Measurements from ENCODE around the gene ATP5F1A.
"Not testable (repeated sequence)": the region's sequence is repeated elsewhere in the genome, so short reads cannot be mapped to it uniquely, and the experiment has no call there.

Gene ATP5F1A

GRCh38 chr18:46097801-46098615 lies at the start of gene ATP5F1A:
TSS of gene ATP5F1A (minus strand) at chr18:46098296. CDS start at chr18:46098231, 65 bp downstream.
- FAIRE-seq (no peak), DNase-seq (ENCODE audit: low spot score) (peak; percentile 58)

DNA sequence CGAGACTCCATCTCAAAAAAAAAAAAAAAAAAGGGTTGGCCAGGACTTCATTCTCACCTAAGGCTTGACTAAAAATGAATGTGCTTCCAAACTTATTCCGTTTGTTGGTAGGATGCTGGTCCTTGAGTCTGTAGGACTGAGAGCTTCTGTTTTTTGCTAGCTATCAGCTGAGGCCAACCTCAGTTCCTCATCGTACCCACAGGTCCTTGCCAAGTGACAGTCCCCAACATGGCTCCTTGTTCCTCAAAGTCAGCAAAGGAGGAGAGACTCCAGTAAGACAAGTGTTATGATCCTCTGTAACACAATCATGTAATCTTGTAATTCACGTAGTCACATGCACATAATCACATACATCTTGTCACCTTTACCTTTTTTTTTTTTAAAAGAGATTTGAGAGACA lies 43.1 kb upstream of the ATP5F1A start:
- DNase-seq (ENCODE audit: low spot score) (no peak), FAIRE-seq (no peak)

GRCh38 chr18:46140173-46140572 lies 42.1 kb upstream of the ATP5F1A start:
- DNase-seq (ENCODE audit: low spot score) (no peak), FAIRE-seq (no peak)

- DNase-seq (ENCODE audit: low spot score) (no peak), FAIRE-seq (no peak)
Observed at GRCh38 chr18:46134920-46135675, 37.0 kb upstream of the ATP5F1A start.

DNA sequence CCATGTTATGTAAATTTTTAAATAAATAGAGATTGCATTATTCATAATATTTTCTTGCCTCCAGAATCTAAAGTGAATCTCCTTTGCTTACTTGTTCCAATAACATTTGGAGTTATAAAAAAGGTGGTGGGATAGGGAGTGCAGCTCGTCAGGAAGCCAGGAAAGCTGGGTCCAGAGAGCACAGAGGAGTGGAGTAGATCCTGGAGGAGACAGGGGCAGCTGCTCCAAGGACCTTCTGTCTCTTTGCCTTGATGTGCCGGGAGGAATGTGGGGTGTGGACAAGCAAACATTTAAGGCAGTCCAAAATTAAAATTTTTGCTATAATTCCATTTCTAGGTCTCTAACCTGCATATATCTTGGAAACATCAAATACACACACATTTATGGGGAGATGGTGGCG lies 35.4 kb upstream of the ATP5F1A start:
- DNase-seq (ENCODE audit: low spot score) (no peak), FAIRE-seq (no peak)

DNA sequence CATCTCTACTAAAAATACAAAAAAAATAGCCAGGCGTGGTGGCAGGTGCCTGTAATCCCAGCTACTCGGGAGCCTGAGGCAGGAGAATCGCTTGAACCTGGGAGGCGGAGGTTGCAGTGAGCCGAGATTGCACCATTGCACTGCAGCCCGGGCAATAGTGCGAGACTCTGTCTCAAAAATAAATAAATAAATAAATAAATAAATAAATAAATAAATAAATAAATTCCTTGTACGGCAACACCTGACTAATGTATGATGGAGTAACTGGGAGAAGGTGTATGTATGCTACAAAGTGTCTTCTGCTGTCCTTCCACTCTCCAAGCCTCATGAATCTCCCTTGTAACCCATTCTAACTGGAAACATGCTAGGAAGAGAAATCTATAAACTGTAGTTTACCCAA lies 32.5 kb upstream of the ATP5F1A start:
- not testable (repeated sequence) for DNase-seq (ENCODE audit: low spot score); FAIRE-seq

GRCh38 chr18:46130061-46130460 lies 32.0 kb upstream of the ATP5F1A start:
- FAIRE-seq (no peak), DNase-seq (ENCODE audit: low spot score) (no peak)

GRCh38 chr18:46126625-46127024 lies 28.5 kb upstream of the ATP5F1A start:
- FAIRE-seq; DNase-seq (ENCODE audit: low spot score): not testable (repeated sequence)

DNA sequence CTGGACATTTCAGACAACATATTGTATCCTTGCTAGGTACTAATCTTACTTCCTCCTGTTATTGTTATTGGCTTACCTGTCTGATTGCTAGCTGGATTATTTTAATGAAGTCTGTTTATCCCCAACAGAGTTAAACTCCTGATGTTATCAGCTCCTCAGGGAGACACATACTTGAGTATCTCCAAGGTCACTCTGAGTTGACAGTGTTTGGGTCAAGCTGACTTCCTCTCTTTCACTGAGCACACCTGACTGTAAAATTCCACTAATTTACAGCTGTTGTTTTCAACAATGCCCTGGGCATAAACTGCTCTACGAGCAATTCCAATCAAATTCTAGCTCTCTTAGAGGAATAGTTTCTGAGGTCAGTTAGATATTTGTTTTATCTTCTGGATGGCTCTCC lies 15.7 kb upstream of the ATP5F1A start:
- FAIRE-seq (no peak), DNase-seq (ENCODE audit: low spot score) (no peak)

- DNase-seq (ENCODE audit: low spot score): no peak
Observed at GRCh38 chr18:46110406-46110805, 12.3 kb upstream of the ATP5F1A start.

DNA sequence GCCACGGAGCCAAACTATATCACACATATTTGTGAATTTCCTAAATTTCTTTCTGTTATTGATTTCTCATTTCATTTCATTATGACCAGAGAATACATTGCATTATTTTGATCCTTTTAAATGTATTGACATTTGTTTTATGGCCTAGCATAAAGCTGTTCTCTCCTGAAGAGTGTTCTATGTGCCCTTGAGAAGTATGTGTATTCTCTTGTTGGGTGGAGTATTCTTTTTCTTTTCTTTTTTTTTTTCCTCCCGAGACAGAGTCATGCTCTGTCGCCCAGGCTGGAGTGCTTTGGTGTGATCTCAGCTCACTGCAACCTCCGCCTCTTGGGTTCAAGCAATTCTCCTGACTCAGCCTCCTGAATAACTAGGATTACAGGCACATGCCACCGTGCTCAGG lies 11.3 kb upstream of the ATP5F1A start:
- no peak for FAIRE-seq
- no peak for DNase-seq (ENCODE audit: low spot score)

More at GRCh38 chr18:46110406-46110805, 12.3 kb upstream of the ATP5F1A start:
- no peak for FAIRE-seq

- peak; percentile 77 for DNase-seq (ENCODE audit: low spot score)
Observed at GRCh38 chr18:46104128-46104911, 6.2 kb upstream of the ATP5F1A start, which contains the start of gene HAUS1. TSS of gene HAUS1 (plus strand) at chr18:46104385. CDS start at chr18:46104412, 27 bp downstream.

DNA sequence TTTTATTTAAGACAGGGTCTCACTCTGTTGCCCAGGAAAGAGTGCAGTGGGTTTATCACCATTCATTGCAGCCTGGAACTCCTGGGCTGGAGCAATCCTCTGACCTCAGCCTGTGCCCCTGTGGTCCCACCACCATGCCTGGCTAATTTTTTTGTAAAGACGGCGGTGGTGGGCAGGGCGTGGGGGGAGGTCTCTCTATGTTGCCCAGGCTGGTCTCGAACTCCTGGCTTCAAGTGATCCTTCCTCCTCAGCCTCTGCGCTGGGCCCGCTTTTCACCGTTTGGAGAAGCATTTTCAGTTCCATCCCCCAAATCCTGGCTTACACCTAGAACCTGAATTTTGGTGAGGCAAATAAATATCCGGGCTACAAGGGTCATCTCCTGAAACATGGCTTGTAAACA lies 1.4 kb upstream of the ATP5F1A start:
- DNase-seq (ENCODE audit: low spot score) (no peak), FAIRE-seq (no peak)

More at GRCh38 chr18:46104128-46104911, 6.2 kb upstream of the ATP5F1A start, which contains the start of gene HAUS1:
- peak; percentile 38 for FAIRE-seq

DNA sequence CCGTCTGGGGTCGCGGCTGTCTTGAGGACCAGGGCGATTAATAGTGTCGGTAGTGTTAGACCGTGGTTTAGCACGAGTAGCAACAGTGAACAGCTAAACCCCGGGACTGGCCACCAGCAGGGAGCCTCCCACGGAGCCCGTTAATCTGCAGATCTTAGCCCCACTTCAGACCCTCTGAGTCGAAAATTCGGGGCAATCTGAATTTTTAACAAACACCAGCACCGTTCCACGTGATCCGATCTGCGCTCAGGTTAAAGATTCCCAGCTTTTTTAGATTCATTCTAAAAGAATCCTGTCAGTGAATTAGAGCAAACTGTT lies 479 bp upstream of the ATP5F1A start:
- DNase-seq (ENCODE audit: low spot score) (no peak), FAIRE-seq (no peak)

DNA sequence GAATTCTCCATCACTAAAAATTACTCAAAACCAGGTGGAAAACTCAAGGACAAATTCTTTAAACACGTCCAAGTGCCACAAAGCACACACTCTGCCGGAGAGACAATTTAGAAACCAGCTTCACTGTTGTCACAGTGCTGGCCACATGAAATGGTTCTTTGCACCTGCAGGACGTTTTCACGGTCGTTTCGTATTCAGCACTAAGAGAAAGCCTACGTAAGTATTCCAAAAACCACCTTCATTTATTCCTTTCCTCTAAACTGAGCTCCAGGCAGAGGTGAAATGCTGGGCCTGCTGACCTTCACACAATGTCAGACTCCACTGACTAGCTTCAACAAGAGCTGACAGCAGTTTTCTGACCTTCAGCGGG lies 680 bp downstream of the ATP5F1A start:
- no peak for FAIRE-seq

DNA sequence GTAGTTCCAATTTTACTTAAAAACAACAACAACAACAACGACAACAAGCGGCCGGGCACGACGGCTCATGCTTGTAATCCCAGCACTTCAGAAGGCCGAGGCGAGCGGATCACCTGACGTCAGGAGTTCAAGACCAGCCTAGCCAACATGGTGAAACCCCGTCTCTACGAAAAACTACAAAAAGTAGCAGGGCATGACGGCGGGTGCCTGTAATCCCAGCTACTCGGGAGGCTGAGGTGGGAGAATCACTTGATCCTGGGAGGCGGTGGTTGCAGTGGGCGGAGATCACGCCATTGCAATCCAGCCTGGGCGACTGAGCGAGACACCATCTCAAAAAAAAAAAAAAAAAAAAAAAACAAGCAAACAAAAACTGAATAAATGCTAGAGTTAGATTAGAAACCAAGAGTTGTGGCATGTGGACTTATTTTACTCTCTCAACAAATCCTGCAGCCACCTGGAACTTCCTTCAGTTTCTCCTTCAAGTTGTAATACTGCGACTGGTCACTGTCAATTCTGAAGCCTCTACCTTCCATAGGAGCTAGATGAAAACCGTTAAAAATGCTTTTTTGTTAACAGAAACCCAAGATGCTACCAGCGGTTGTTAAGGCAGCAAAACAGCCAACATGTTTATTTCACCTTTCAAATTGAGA lies 1.3 kb downstream of the ATP5F1A start:
- FAIRE-seq: no peak
- DNase-seq (ENCODE audit: low spot score): no peak

More for the DNA sequence above, 680 bp downstream of the ATP5F1A start:
- DNase-seq (ENCODE audit: low spot score): no peak

DNA sequence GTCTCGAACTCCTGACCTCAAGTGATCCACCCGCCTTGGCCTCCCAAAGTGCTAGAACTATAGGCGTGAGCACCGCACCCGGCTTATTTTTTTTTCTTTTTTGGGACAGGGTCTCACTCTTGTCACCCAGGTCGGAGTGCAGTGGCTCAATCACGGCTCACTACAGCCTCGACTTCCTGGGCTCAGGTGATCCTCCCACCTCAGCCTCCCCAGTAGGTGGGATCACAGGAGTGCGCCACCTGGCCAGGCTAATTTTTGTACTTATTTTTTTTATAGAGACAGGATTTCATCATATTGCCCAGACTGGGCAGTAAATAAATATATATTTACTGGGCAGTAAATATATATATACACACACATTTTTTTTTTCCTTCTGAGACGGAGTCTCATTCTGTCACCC lies 2.6 kb downstream of the ATP5F1A start:
- no peak for FAIRE-seq
- no peak for DNase-seq (ENCODE audit: low spot score)

DNA sequence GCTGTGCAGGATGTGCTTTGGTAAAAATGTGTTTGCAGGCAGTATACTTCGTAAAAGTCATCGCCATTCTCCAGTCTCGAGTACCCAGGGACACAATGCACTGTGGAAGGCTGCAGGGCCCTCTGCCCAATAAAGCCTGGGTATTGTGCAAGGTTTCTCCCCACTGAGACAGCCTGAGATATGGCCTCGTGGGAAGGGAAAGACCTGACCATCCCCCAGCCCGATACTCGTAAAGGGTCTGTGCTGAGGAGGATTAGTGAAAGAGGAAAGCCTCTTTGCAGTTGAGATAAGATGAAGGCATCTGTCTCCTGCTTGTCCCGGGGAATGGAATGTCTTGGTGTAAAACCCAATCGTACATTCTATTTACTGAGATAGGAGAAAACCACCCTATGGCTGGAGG lies 9.6 kb downstream of the ATP5F1A start:
- DNase-seq (ENCODE audit: low spot score); FAIRE-seq: not testable (repeated sequence)

- FAIRE-seq: no peak
Observed at GRCh38 chr18:46084431-46084830, 13.7 kb downstream of the ATP5F1A start.

DNA sequence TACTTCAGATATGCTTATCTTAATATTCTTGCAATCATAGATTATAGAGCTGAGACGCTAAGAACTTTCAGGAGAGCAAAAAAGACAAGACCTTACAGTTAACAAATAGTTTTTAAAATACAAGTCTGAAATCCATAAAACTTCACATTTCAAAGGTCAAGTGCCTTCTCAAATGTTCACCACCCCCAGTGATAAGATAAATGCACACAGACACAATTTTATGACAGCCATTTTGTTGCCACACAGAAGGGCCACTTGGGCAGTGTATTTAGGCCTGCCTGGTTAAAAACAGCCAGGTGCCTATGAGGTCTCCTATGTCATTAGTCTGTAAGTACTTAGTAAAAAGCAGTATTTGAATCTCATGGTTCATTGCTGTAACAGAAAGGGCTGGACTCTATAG lies 17.9 kb downstream of the ATP5F1A start:
- no peak for FAIRE-seq

More at GRCh38 chr18:46084431-46084830, 13.7 kb downstream of the ATP5F1A start:
- no peak for DNase-seq (ENCODE audit: low spot score)

DNA sequence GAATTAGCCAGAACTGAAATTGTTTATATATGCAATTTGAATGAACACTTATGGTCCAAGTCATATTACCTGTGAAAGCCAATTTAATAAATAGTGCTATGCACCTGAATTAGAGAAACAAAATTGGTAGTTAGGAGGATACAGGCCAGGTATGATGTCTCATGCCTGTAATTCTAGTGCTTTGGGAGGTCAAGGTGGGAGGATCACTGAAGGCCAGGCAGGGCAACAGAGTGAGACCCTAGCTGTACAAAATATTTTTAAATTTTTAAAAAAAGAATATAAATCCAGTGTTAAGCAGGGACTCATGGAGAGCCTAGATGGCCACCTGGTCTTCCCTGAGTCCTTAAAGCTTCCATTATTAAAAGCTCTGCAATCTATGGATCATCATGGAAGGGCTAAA lies 18.8 kb downstream of the ATP5F1A start:
- DNase-seq (ENCODE audit: low spot score) (no peak), FAIRE-seq (no peak)

More for the DNA sequence above, 17.9 kb downstream of the ATP5F1A start:
- DNase-seq (ENCODE audit: low spot score): no peak
